Measurements from ENCODE around the gene SERAC1.
"Not testable (repeated sequence)": the region's sequence is repeated elsewhere in the genome, so short reads cannot be mapped to it uniquely, and the experiment has no call there.

SERAC1 gene

GRCh38 chr6:158174024-158174423 lies 6.0 kb upstream of the SERAC1 start:
- DNase-seq = no peak

DNA sequence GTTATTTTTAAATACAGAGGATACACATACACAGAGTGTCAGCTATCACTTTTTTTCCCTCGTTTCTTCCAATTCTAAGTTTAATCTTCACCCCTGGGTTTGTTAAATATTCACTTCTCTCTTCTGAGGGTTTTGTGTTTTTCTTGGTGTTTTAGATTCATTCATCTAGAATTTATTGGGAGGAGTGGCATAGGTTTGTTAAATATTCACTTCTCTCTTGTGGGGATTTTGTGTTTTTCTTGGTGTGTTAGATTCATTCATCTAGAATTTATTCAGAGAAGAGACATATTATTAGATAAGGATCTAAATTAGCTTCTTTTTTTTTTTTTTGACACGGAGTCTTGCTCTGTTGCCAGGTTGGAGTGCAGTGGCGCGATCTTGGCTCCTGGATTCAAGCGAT lies 3.9 kb upstream of the SERAC1 start:
- no peak for DNase-seq

DNA sequence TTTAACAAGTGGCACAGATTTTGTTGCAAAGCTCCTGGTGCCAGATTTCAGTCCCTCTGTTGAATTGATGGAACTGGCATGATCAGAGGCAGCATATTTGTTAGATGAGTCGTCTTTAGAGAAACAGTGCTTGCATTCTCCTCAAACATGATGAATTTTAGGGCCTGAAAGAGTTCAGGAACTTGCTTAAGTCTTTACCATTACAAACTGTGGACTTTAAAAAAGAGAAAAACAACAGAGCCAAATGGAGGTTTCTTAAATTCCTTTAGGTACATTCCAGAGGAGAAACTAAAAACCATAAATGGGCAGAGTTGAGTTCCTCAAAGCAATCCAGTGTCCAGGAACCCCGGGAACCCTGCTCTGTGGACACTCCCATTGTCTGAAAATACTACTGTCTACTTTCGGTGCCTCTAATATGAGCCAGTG lies 2.6 kb upstream of the SERAC1 start:
- DNase-seq = no peak

- DNase-seq = not testable (repeated sequence)
Measured at GRCh38 chr6:158169634-158170033, 1.6 kb upstream of the SERAC1 start.

DNA sequence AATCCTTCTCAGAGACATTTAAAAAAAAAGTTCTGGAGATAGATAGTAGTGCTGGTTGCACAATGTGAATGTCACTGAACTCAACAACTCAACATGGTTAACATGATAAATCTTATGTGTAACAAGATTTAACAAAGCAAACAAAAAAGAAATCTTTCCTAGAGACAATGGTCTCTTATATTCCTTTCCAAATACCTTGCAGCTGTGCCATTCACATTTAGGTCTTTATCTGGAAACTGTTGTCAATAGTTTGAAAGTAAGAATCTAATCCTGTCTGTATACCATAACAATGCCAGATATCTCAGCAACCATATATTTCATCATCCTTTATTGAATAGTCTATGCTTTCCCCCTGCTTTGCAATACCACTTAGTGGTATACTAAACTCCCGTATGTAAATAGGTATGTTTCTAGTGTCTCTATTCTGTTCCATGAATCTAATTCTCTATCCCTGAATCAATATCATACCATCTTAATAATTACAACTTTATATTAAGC lies 2.1 kb downstream of the SERAC1 start:
- DNase-seq = no peak

- DNase-seq = no peak
Measured at GRCh38 chr6:158164579-158165170, 3.4 kb downstream of the SERAC1 start.

- no peak for DNase-seq
Measured at GRCh38 chr6:158161566-158162254, 6.4 kb downstream of the SERAC1 start.

DNA sequence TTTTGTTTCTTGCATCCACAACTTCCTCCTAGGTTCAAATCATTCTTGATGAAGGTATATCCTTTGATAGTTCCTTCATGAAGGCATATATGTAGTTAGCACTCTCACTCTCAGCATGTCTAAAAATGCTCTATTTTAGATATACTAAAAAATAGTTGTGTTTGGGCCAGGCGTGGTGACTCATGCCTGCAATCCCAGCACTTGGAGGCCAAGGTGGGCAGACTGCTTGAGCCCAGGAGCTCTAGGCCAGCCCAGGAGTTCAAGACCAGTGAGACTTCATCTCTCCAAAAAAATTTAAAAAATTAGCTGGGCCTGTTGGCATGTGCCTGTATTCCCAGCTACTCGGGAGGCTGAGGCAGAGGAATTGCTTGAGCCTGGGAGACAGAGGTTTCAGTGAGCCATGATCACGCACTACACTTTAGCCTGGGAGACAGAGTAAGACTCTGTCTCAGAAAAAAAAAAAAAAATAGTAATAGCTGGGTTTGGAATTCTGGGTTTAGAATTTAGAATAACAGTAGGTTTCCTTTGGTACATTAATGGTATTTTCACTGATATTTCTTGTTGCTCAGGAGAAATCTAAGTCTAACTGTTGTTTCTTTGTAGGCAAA lies 7.0 kb downstream of the SERAC1 start:
- no peak for DNase-seq

DNA sequence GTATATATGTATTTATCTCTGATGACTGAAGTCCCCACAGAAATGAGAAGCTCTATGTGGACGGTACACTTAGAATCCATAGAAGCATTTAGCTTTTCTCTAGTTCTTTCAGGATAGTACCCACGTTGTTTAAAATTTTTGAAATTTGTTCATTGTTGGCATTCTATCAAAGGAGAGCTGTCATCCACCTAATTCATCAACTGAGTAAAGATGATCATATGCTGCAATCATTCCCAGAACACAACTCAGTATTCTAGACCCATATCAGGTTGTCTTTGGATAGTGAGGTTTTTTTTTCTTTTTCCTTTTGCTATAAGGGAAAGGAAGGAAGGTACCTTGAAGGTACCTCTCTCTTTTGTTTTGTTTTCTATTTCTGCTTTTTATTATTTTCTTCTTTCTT lies 9.3 kb downstream of the SERAC1 start:
- no peak for DNase-seq

DNA sequence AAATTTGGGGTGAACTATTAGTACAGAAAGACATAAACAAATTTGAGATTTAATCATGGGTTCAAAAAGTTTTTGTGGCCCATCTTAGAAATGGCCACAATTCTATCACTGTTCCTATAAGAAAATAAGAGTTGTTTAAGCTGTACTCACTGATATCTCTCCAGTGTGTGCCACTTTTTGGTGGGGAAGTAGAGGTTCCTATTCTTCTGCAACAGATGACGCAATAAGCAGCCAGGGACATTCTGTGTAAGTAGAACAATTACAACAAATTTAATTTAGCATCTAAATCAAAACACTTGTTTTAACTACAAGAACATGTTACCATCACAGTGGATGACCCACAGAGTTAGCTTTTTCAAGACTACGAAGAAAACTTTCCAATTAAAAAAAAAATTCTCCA lies 9.9 kb downstream of the SERAC1 start:
- no peak for DNase-seq

DNA sequence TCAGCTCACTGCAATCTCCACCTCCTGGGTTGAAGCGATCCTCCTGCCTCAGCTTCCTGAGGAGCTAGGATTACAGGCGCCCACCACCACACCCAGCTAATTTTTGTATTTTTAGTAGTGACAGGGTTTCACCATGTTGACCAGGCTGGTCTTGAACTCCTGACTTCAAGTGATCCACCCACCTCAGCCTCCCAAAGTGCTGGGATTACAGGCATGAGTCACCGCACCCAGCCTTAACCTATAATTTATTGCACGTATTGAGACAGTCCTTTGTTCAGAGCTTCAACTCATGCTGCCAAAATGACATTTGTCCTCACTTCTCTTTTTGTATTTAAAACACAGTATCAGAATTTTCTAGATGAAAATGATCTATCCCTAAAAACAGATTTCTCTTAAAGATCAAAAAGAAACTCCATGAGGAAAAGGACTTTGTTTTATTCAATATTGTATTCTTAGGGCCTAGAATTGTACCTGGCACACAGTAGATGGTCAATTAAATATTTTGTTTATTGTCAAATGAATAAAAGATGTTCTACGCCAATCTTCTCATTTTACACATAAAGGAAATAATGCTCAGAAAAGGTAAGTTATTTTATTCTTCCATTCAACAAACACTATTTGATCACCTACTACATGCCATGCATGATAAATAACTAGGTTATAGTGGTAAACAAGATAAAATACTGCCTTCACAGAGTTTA lies 10.8 kb downstream of the SERAC1 start:
- DNase-seq = no peak

DNA sequence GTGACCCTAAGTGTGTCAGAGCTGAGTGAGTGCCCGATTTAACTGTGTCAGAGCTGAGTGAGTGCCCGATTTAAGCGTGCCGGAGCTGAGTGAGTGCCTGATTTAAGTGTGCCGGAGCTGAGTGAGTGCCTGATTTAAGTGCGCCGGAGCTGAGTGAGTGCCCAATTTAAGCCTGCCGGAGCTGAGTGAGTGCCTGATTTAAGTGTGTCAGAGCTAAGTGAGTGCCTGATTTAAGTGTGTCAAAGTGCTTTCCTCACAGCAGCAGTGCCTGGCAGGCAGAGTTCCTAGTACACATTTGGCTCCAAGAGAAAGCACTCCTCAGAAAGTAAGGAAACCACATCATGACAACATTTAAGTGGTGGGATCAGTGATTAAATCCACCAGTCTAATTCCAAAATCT lies 13.2 kb downstream of the SERAC1 start:
- no peak for DNase-seq

DNA sequence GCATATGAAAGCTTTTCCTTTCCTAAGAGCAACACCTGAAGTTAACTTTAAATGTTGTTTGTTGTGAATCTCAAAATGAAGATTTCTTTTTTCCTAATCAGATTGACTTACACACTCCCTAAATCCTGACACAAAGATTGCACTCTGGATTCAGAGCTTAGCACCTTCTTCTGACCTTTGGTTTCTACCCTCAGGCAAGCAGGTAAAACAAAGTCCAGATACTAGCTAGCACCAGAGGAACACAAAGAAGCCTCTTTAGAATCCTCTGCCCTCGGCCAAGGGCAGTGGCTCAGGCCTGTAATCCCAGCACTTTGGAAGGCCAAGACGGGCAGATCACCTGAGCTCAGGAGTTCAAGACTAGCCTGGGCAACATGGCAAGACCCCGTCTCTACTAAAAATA lies 14.5 kb downstream of the SERAC1 start:
- DNase-seq = no peak

GRCh38 chr6:158152659-158153058 lies 15.4 kb downstream of the SERAC1 start:
- no peak for DNase-seq

- DNase-seq = not testable (repeated sequence)
Measured at GRCh38 chr6:158152025-158152424, 16.0 kb downstream of the SERAC1 start.

- DNase-seq = no peak
Measured at GRCh38 chr6:158150701-158151100, 17.4 kb downstream of the SERAC1 start.

GRCh38 chr6:158149641-158150040 lies 18.4 kb downstream of the SERAC1 start:
- no peak for DNase-seq

GRCh38 chr6:158143700-158144099 lies 24.4 kb downstream of the SERAC1 start:
- no peak for DNase-seq

DNA sequence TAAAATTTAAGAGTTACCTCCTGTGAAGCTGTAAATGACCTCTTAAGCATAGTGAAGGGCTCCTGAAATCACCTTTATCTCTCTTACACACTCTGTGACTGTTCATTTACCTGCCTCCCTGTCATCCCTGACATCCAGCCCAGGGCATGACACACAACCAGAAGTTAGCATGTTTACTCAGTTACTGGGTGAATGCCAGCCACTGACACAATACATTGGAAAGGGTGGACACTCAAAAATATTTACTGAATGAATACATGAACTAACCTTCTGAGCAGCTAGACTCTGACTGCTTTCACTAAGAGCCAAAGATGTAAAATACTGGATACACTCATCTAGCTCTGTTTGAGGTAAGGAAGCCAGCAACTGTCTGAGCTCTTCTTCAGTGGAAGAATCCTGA lies 25.3 kb downstream of the SERAC1 start:
- DNase-seq = no peak

DNA sequence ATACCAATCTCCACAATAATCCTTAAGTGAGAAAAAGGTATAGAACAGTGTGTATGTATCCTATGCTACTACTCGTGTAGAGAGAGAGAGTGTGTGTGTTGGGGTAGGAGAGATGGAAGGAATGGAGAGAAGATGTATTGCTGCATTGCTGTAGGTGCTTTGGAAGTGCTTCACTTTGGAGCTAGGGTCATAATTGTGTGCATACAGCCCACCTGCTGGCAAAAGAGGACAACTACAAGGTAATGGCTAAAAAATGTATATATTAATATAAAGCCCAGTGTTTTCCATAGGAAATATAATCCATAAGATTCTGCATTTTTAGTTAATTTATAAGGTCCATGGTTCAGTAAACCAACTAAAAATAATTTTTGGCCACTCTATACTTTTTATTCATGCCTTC lies 36.1 kb downstream of the SERAC1 start:
- no peak for DNase-seq

DNA sequence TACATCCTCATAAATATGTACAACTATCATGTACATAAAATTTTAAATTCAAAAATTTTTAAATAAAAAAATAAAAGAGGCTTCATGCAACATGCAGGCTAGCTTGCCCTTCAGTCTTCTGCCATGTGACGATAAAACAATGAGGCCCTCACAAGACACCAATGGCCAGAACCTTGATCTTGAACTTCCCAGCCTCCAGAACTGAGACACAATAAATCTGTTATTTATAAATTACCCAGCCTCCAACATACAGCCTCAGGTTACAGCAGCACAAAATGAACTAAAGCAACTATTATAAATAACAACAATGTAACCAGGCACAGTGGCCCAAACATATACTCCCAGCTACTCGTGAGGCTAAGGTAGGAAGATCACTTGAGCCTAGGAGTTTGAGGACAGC lies 42.8 kb downstream of the SERAC1 start:
- DNase-seq = no peak

- no peak for DNase-seq
Measured at GRCh38 chr6:158124288-158124687, 43.8 kb downstream of the SERAC1 start.

DNA sequence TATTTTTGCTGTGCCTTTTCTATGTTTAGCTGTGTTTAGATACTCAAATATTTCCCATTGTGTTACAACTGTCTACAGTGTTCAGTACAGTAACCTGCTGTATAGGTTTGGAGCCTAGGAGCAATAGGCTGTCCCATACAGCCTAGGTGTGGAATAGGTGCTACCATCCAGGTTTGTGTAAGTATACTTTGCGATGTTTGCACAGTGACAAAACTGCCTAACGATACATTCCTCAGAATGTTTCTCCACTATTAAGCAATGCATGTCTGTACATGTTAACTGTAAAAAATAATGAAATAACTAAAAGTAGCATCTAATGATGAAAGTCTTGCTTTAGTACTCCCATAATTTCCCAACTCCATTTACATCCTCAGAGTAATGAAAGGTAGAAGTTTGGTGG lies 46.0 kb downstream of the SERAC1 start:
- no peak for DNase-seq

DNA sequence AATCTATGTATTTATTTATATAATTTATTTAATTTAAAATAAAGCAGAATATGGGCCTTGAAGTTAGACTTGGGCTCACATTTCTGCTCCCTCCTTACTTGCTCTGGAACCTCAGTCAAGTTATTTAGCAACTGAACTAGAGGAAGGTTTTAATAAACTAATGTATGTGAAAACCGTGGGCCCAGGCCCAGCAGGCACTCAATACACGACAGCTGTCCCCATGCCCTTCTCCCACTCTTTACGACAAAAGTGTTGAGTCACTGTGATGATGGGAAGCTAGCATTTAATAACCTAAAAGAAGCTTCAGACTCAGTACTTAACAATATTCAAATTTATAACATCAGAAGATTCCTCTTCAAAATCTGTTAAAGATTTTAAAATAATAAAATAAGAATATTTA lies 46.7 kb downstream of the SERAC1 start:
- DNase-seq = no peak

Measured in stimulated activated CD4-positive, alpha-beta T cell treated with anti-CD3 and anti-CD28 coated beads, Interleukin-15, amount 100 ng/mL, for 24 hours (primary cell).